HEK293 (cell line): ENCODE data around the gene AP3S2.
"Not testable (repeated sequence)": the region's sequence is repeated elsewhere in the genome, so short reads cannot be mapped to it uniquely, and the experiment has no call there.

Experiments
- CTCF ChIA-PET: fragments of 350-600 bp; formaldehyde crosslinking; extraction: SDS; loops from one replicate; lab custom pipeline; 2021; ENCODE audit warnings: antibody characterized with exemption; lab: Yijun Ruan, JAX
- POLR2A ChIA-PET: fragments of 300-600 bp; formaldehyde crosslinking; extraction: SDS; loops from one replicate; lab custom pipeline; 2020; ENCODE audit warnings: antibody characterized with exemption, inconsistent platforms; lab: Yijun Ruan, JAX
- H3K27ac ChIP-seq: fragments of 200-500 bp; sonication (Bioruptor generic); 2 replicates; pipeline ENCODE4 v1.5.1; 2014; ENCODE audit warnings: low read depth, low read length, control low read depth, inconsistent platforms; ENCODE audit errors: extremely low read depth
- H3K36me3 ChIP-seq, 2 experiments: fragments of 200-500 bp in 1 of 2; sonication (Bioruptor generic) in 1 of 2; 1 replicate in 1 of 2; 2 replicates in 1 of 2; pipeline ENCODE4 v1.5.1; 2014 to 2017; ENCODE audit warnings: inconsistent platforms in 2 of 2, low read length in 2 of 2; ENCODE audit not compliant: control insufficient read depth in 2 of 2, insufficient read depth in 1 of 2
- H3K4me1 ChIP-seq: fragments of 200-500 bp; sonication (Bioruptor generic); 2 replicates; pipeline ENCODE4 v1.5.1; 2014; ENCODE audit warnings: mild to moderate bottlenecking, low read length, inconsistent platforms; ENCODE audit not compliant: control insufficient read depth, insufficient read depth
- H3K4me3 ChIP-seq: 2 replicates; pipeline ENCODE4 v1.5.1; 2011; ENCODE audit warnings: low read depth, mild to moderate bottlenecking, control low read depth, low read length, moderate library complexity
- H3K9me3 ChIP-seq: fragments of 200-500 bp; sonication (Bioruptor generic); 2 replicates; pipeline ENCODE4 v1.5.1; 2014; ENCODE audit warnings: low read depth, low read length, inconsistent platforms; ENCODE audit not compliant: control insufficient read depth, insufficient read depth
- CTCF ChIP-seq: fragments of 450-650 bp; formaldehyde crosslinking; IDR thresholded peaks from 2 replicates; pipeline ENCODE4 v1.5.1; 2016; ENCODE audit warnings: missing biosample characterization, missing genetic modification characterization
- WT1 ChIP-seq: fragments of 450-650 bp; formaldehyde crosslinking; IDR thresholded peaks from 2 replicates; pipeline ENCODE4 v1.5.1; 2016; ENCODE audit warnings: missing biosample characterization, missing genetic modification characterization
- ZFP69B ChIP-seq: fragments of 450-650 bp; formaldehyde crosslinking; IDR thresholded peaks from 2 replicates; pipeline ENCODE4 v1.5.1; 2016; ENCODE audit warnings: missing biosample characterization, missing genetic modification characterization
- ZNF140 ChIP-seq: fragments of 450-650 bp; formaldehyde crosslinking; IDR thresholded peaks from 2 replicates; pipeline ENCODE4 v1.5.1; 2016; ENCODE audit warnings: missing biosample characterization, missing genetic modification characterization
- ZNF155 ChIP-seq: fragments of 450-650 bp; formaldehyde crosslinking; IDR thresholded peaks from 2 replicates; pipeline ENCODE4 v1.5.1; 2016; ENCODE audit warnings: missing biosample characterization, missing genetic modification characterization
- ZNF341 ChIP-seq: fragments of 450-650 bp; formaldehyde crosslinking; IDR thresholded peaks from 2 replicates; pipeline ENCODE4; 2016; ENCODE audit warnings: low read depth, missing biosample characterization, missing genetic modification characterization
- ZNF350 ChIP-seq: fragments of 450-650 bp; formaldehyde crosslinking; IDR thresholded peaks from 2 replicates; pipeline ENCODE4 v1.5.0; 2017; ENCODE audit warnings: missing biosample characterization, mild to moderate bottlenecking, missing genetic modification characterization
- ZNF394 ChIP-seq: fragments of 450-650 bp; formaldehyde crosslinking; IDR thresholded peaks from 2 replicates; pipeline ENCODE4 v1.5.1; 2016; ENCODE audit warnings: missing biosample characterization, missing genetic modification characterization, mild to moderate bottlenecking, moderate library complexity, borderline replicate concordance
- ZNF600 ChIP-seq: fragments of 450-650 bp; formaldehyde crosslinking; IDR thresholded peaks from 2 replicates; pipeline ENCODE4 v1.5.1; 2016; ENCODE audit warnings: missing biosample characterization, missing genetic modification characterization
- ZNF623 ChIP-seq: fragments of 450-650 bp; formaldehyde crosslinking; IDR thresholded peaks from 2 replicates; pipeline ENCODE4 v1.5.1; 2016; ENCODE audit warnings: missing biosample characterization, missing genetic modification characterization
- ZNF654 ChIP-seq: fragments of 450-650 bp; formaldehyde crosslinking; IDR thresholded peaks from 2 replicates; pipeline ENCODE4 v1.5.1; 2016; ENCODE audit warnings: low read depth, missing biosample characterization, missing genetic modification characterization
- ZNF658 ChIP-seq: fragments of 450-650 bp; formaldehyde crosslinking; IDR thresholded peaks from 2 replicates; pipeline ENCODE4; 2016; ENCODE audit warnings: missing biosample characterization, missing genetic modification characterization
- TF ChIP-seq, protein P1 (sequence below): sonication (generic); formaldehyde crosslinking; IDR thresholded peaks from 2 replicates; pipeline ENCODE4 v1.8.1; 2022; ENCODE audit warnings: mild to moderate bottlenecking, moderate library complexity, missing genetic modification reagents
- TF ChIP-seq, protein P2 (sequence below): fragments of 450-650 bp; formaldehyde crosslinking; IDR thresholded peaks from 2 replicates; pipeline ENCODE4 v1.5.1; 2016; ENCODE audit warnings: missing biosample characterization, missing genetic modification characterization, borderline replicate concordance

The AP3S2 gene

DNA sequence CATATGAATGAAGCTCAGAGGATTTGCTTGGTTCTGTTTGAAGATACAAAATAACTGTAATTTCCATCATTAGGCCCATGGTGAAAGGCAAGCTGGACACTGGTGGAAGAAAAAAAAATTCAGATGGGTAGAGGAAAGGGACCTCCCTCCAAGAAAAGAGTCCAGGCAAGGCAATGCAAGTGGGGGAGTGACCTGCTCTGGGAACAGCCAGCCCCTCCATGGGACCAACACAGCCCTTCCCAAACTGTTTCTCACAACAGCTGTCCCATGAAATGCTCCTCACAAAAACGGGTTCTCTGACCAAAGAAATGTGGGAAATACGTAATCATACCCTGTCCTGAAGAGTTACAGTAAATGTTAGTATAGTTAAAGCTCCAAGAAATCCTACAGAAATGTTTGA lies 4.4 kb upstream of the AP3S2 start:
- Histone ChIP-seq H3K4me3 (no peak overlapping the region), H3K36me3 (peaks cover 9 to 29% of the 10 kb centered on the region in 2 experiments), H3K9me3 (no peaks in the 10 kb centered on the region), H3K27ac (no peak overlapping the region), H3K4me1 (peaks cover under 1% of the 10 kb centered on the region; the same call in 1 of the 2 replicates)
- POLR2A ChIA-PET = interaction anchor here (0.6 to 1.8 kb wide), 6 partner anchors 14 to 343 kb away, joined by 3 to 8 read pairs (median 3); partner anchors contain the start of gene ARPIN
- CTCF ChIA-PET = interaction anchor here (0.6 to 3.1 kb wide), 17 partner anchors 9 to 206 kb away, joined by 3 to 41 read pairs (median 4); partner anchors contain the start of gene ARPIN
- TF ChIP-seq ZNF350 (tag by site-specific recombination) = no peak
- no peak for TF ChIP-seq ZNF658
- peak; percentile 94 for TF ChIP-seq ZNF341 (tag by site-specific recombination)

- H3K9me3 ChIP-seq = no peaks in the 10 kb centered on the region
- ChIA-PET CTCF (interaction anchor here (0.8 to 10.2 kb wide), 3 partner anchors 17 to 193 kb away, joined by 4 to 145 read pairs (median 107); no protein-coding TSS in a partner anchor), POLR2A (interaction anchor here (1.6 to 2.4 kb wide), 2 partner anchors 20 to 194 kb away, joined by 8 to 32 read pairs; partner anchors contain the start of gene ARPIN)
- H3K4me3 ChIP-seq = peak overlapping the region; percentile 64
- TF ChIP-seq WT1 (tag by site-specific recombination) (no peak), ZNF155 (tag by site-specific recombination) (no peak), ZNF140 (tag by site-specific recombination) (no peak)
- peaks cover 11 to 16% of the 10 kb centered on the region in 2 experiments for H3K36me3 ChIP-seq
- peaks cover 3% of the 10 kb centered on the region for H3K4me1 ChIP-seq
- H3K27ac ChIP-seq = peak overlapping the region; percentile 84
Measured at GRCh38 chr15:89893027-89893426, 767 bp downstream of the AP3S2 start.

GRCh38 chr15:89888214-89888804 lies 5.5 kb downstream of the AP3S2 start:
- Histone ChIP-seq H3K4me3 (no peak overlapping the region), H3K27ac (no peak overlapping the region), H3K36me3 (peaks cover 50 to 63% of the 10 kb centered on the region in 2 experiments), H3K4me1 (peaks cover 3% of the 10 kb centered on the region), H3K9me3 (no peaks in the 10 kb centered on the region)
- TF ChIP-seq ZNF394 (tag by site-specific recombination) = no peak
- no peak for TF ChIP-seq ZNF623 (tag by site-specific recombination)
- TF ChIP-seq ZNF654 (tag by site-specific recombination) = peak; percentile 21
- no peak for TF ChIP-seq ZNF155 (tag by site-specific recombination)
- peak; percentile 26; the same call in 1 of the 2 replicates for TF ChIP-seq CTCF (tag by site-specific recombination)
- TF ChIP-seq, protein P1, sequence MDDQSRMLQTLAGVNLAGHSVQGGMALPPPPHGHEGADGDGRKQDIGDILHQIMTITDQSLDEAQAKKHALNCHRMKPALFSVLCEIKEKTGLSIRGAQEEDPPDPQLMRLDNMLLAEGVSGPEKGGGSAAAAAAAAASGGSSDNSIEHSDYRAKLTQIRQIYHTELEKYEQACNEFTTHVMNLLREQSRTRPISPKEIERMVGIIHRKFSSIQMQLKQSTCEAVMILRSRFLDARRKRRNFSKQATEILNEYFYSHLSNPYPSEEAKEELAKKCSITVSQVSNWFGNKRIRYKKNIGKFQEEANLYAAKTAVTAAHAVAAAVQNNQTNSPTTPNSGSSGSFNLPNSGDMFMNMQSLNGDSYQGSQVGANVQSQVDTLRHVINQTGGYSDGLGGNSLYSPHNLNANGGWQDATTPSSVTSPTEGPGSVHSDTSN (CRISPR knock-in tag) = no peak
- ChIA-PET POLR2A (interaction anchor here (1.0 to 1.6 kb wide), 3 partner anchors 122 to 148 kb away, joined by 3 to 4 read pairs (median 3); no protein-coding TSS in a partner anchor), CTCF (interaction anchor here (0.6 to 10.2 kb wide), 24 partner anchors 9 to 277 kb away, joined by 3 to 145 read pairs (median 4); partner anchors contain the start of gene ARPIN)

DNA sequence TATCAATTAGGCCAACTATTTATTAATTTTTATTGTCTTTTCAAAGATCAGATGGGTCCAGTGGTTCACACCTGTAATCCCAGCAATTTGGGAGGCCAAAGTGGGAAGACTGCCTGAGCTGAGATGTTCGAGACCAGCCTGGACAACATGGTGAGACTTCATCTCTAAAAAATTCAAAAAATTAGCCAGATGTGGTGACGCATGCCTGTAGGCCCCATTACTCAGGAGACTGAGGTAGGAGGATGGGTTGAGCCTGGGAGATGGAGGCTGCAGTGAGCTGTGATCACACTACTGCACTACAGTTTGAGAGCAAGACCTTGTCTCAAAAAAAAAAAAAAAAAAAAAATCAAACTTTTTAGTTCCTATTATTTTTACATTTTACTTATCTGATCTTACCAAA lies 8.2 kb downstream of the AP3S2 start:
- CTCF ChIA-PET = interaction anchor here (0.5 to 10.2 kb wide), 3 partner anchors 10 to 130 kb away, joined by 3 to 145 read pairs (median 8); no protein-coding TSS in a partner anchor
- Histone ChIP-seq H3K4me1 (no peaks in the 10 kb centered on the region), H3K27ac (no peak overlapping the region), H3K36me3 (peaks cover 71 to 76% of the 10 kb centered on the region in 2 experiments), H3K9me3 (no peaks in the 10 kb centered on the region), H3K4me3 (no peak overlapping the region)
- POLR2A ChIA-PET = no interaction called here
- TF ChIP-seq ZNF600 (tag by site-specific recombination) = no peak
- TF ChIP-seq, protein P2, sequence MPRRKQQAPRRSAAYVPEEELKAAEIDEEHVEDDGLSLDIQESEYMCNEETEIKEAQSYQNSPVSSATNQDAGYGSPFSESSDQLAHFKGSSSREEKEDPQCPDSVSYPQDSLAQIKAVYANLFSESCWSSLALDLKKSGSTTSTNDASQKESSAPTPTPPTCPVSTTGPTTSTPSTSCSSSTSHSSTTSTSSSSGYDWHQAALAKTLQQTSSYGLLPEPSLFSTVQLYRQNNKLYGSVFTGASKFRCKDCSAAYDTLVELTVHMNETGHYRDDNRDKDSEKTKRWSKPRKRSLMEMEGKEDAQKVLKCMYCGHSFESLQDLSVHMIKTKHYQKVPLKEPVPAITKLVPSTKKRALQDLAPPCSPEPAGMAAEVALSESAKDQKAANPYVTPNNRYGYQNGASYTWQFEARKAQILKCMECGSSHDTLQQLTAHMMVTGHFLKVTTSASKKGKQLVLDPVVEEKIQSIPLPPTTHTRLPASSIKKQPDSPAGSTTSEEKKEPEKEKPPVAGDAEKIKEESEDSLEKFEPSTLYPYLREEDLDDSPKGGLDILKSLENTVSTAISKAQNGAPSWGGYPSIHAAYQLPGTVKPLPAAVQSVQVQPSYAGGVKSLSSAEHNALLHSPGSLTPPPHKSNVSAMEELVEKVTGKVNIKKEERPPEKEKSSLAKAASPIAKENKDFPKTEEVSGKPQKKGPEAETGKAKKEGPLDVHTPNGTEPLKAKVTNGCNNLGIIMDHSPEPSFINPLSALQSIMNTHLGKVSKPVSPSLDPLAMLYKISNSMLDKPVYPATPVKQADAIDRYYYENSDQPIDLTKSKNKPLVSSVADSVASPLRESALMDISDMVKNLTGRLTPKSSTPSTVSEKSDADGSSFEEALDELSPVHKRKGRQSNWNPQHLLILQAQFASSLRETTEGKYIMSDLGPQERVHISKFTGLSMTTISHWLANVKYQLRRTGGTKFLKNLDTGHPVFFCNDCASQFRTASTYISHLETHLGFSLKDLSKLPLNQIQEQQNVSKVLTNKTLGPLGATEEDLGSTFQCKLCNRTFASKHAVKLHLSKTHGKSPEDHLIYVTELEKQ (tag by site-specific recombination) = no peak
- TF ChIP-seq, protein P1 (CRISPR knock-in tag) = no peak
- no peak for TF ChIP-seq ZFP69B (tag by site-specific recombination)

DNA sequence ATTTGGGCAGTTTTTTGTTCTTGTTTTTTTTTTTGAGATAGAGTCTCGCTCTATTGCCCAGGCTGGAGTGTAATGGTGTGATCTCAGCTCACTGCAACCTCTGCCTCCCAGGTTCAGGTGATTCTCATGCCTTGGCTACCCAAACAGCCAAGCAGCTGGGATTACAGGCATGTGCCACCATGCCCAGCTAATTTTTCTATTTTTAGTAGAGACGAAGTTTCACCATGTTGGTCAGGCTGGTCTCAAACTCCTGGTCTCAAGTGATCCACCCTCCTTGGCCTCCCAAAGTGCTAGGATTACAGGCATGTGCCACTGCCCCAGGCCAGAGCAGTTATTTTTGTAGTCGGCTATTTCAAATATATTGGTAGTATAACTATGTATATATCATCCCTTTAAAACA lies 8.6 kb downstream of the AP3S2 start:
- H3K9me3 ChIP-seq, POLR2A ChIA-PET, H3K4me3 ChIP-seq, H3K27ac ChIP-seq, H3K4me1 ChIP-seq: not testable (repeated sequence)
- peaks cover 71 to 79% of the 10 kb centered on the region in 2 experiments for H3K36me3 ChIP-seq
- CTCF ChIA-PET = interaction anchor here (1.8 to 10.2 kb wide), 2 partner anchors 9 to 124 kb away, joined by 8 to 145 read pairs; no protein-coding TSS in a partner anchor
